OCI-LY3 (cell line): Measurements from ENCODE around the gene THRB.

Source experiments
- H2AFZ ChIP-seq: fragments of 200-600, 300-600 bp; shearing (Covaris generic); 2 replicates; pipeline ENCODE4 v1.6.0; 2014; ENCODE audit warnings: antibody characterized with exemption, low read depth, low read length
- H3K27ac ChIP-seq: fragments of 200-600, 300-600 bp; sonication (generic); 2 replicates; pipeline ENCODE4 v1.5.1; 2014; ENCODE audit warnings: mild to moderate bottlenecking, low read length, moderate library complexity, mixed read lengths
- H3K27me3 ChIP-seq: fragments of 200-600, 300-600 bp; sonication (generic); 2 replicates; pipeline ENCODE4 v1.6.1; 2014; ENCODE audit warnings: low read depth, low read length, mixed read lengths
- H3K36me3 ChIP-seq: fragments of 200-600, 300-600 bp; sonication (generic); replicated peaks from 2 replicates; pipeline ENCODE3; 2014; ENCODE audit warnings: low read depth, low read length, mixed read lengths
- H3K4me1 ChIP-seq: fragments of 300-600, 200-600 bp; sonication (generic); 2 replicates; pipeline ENCODE4 v1.6.1; 2014; ENCODE audit warnings: low read length, mixed read lengths
- H3K4me2 ChIP-seq: fragments of 200-600, 300-600 bp; sonication (generic); 2 replicates; pipeline ENCODE4 v1.6.1; 2014; ENCODE audit warnings: low read length, mixed read lengths
- H3K4me3 ChIP-seq: fragments of 300-600, 200-600 bp; sonication (generic); 2 replicates; pipeline ENCODE4 v1.5.1; 2014; ENCODE audit warnings: antibody characterized with exemption, mild to moderate bottlenecking, low read length, moderate library complexity
- H3K79me2 ChIP-seq: fragments of 300-600, 200-600 bp; shearing (Covaris generic); 2 replicates; pipeline ENCODE4 v1.6.1; 2014; ENCODE audit warnings: mild to moderate bottlenecking, low read length, mixed read lengths
- H3K9ac ChIP-seq: fragments of 300-600, 200-600 bp; shearing (Covaris generic); 2 replicates; pipeline ENCODE4 v1.6.0; 2014; ENCODE audit warnings: mild to moderate bottlenecking, low read length, moderate library complexity
- H3K9me3 ChIP-seq: fragments of 200-600, 300-600 bp; shearing (Covaris generic); 2 replicates; pipeline ENCODE4 v1.6.1; 2014; ENCODE audit warnings: low read length, mixed read lengths; ENCODE audit not compliant: insufficient read depth
- H4K20me1 ChIP-seq: fragments of 200-600, 300-600 bp; sonication (generic); 2 replicates; pipeline ENCODE4 v1.6.1; 2016; ENCODE audit warnings: low read length, mixed read lengths; ENCODE audit not compliant: insufficient read depth
- EZH2phosphoT487 ChIP-seq: fragments of 200-600 bp; shearing (Covaris generic); IDR thresholded peaks from 2 replicates; pipeline ENCODE4 v1.6.1; 2018; ENCODE audit warnings: antibody characterized with exemption, mixed run types, low read depth
- TF ChIP-seq, protein P1 (sequence below): fragments of 200-600, 300-600 bp; sonication (generic); IDR thresholded peaks from 2 replicates; pipeline ENCODE4 v1.5.1; 2014; ENCODE audit warnings: antibody characterized with exemption, low read length, low read depth

THRB gene

GRCh38 chr3:24349367-24350019, 145.2 kb downstream of the THRB start:
- no peak overlapping the region for H3K9ac ChIP-seq
- no peak overlapping the region for H3K4me3 ChIP-seq
- no peak overlapping the region for H2AFZ ChIP-seq
- H3K9me3 ChIP-seq: no peaks in the 10 kb centered on the region
- H3K79me2 ChIP-seq: no peaks in the 10 kb centered on the region
- H3K4me1 ChIP-seq: peaks cover 4% of the 10 kb centered on the region; the same call in 1 of the 2 replicates
- no peaks in the 10 kb centered on the region for H3K36me3 ChIP-seq
- H3K27ac ChIP-seq: no peak overlapping the region
- H3K27me3 ChIP-seq: 0 out of 2 replicates have a peak, but pooled peaks cover 5% of the 10 kb centered on the region
- no peak overlapping the region for H3K4me2 ChIP-seq
- no peak for TF ChIP-seq EZH2phosphoT487
- TF ChIP-seq, protein P1, sequence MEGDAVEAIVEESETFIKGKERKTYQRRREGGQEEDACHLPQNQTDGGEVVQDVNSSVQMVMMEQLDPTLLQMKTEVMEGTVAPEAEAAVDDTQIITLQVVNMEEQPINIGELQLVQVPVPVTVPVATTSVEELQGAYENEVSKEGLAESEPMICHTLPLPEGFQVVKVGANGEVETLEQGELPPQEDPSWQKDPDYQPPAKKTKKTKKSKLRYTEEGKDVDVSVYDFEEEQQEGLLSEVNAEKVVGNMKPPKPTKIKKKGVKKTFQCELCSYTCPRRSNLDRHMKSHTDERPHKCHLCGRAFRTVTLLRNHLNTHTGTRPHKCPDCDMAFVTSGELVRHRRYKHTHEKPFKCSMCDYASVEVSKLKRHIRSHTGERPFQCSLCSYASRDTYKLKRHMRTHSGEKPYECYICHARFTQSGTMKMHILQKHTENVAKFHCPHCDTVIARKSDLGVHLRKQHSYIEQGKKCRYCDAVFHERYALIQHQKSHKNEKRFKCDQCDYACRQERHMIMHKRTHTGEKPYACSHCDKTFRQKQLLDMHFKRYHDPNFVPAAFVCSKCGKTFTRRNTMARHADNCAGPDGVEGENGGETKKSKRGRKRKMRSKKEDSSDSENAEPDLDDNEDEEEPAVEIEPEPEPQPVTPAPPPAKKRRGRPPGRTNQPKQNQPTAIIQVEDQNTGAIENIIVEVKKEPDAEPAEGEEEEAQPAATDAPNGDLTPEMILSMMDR: no peak
- H4K20me1 ChIP-seq: no peaks in the 10 kb centered on the region

DNA sequence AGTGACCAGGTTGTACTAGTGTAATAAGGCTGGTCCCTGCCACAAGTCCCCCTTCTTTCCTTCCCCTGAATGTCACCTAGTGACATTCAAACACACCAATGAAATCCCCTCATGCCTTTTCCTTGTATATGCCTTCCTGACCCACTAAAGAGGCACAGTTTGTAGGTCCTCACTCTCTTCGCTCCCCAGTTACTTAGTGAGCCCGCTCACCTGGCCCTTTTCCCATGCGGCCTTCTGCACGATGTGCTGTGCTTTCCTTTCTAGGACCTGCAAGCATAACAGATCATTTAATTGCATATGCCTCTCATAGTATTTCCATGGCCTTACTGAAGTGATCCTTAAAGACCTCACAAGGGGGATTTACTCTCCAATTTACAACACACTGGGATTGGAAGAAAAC, 146.3 kb downstream of the THRB start:
- Histone ChIP-seq H3K9ac (no peak overlapping the region), H3K4me1 (peaks cover 4% of the 10 kb centered on the region; the same call in 1 of the 2 replicates), H4K20me1 (no peaks in the 10 kb centered on the region), H3K27me3 (0 out of 2 replicates have a peak, but pooled peaks cover 4% of the 10 kb centered on the region), H3K9me3 (no peaks in the 10 kb centered on the region), H3K36me3 (no peaks in the 10 kb centered on the region), H2AFZ (no peak overlapping the region), H3K79me2 (no peaks in the 10 kb centered on the region), H3K4me3 (no peak overlapping the region), H3K27ac (no peak overlapping the region), H3K4me2 (no peak overlapping the region)
- TF ChIP-seq EZH2phosphoT487: no peak
- TF ChIP-seq, protein P1: no peak

DNA sequence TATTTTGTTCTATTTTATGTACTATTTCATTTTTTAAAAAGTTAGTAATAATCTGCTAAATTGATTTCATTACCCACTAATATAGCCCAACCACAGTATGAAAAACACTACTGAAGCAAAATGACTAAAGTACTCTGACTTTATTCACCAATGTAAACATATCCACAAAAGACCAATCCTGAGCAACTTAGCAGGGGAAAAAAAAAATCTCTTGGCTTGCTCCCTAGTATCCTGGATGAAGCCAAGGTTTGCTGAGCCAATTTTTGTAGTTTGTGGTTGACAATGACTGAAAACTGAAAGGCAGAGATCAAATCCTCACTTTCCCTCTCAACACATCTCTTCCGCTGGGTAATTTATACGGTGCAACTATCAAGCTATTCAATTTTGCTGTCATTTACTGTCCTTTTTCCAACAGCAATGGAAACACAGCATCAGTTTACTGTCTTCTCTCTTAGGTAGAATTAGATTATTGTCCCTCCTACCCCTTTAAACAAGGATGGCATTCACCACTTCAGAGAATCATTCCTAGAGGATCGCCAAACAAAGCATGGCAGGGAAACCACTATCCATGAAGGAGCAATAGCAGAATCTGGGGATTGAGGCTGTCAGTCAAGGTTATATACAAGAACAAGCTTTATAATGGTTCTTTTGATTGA, 149.7 kb downstream of the THRB start:
- no peak for TF ChIP-seq EZH2phosphoT487
- TF ChIP-seq, protein P1: no peak

DNA sequence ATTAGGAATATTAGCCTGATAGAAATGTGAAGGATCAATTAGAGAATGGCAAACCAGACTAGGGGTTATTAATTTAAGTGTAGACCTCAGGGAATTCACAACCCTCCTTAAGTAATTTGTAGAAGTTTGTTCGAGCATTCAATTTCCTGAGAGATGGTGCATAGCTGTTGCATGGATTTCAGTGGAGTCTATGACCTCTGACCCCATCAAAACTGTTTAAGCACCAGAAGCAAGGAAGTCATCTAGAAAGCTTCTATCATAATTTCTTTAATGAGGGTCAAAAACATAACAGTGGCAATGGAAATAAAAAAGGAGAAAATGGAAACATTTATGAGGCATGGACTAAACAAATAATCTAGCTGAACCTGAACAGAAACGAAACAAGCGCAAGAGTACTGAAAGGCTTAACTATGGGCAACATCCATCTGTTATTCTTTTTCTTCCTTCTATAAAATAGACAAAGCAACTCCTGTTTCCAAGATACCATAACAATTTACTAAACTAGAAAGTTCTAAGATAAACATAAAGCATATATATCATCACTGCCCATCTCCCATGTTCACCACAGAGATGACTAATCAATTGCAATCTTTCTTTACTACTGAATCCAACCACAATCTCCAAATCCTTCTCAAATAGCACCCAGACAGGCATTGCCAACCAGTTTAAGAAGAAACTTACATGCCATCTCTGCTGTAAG, 151.4 kb downstream of the THRB start:
- Histone ChIP-seq H4K20me1 (no peaks in the 10 kb centered on the region), H3K4me1 (0 out of 2 replicates have a peak, but pooled peaks cover 2% of the 10 kb centered on the region), H3K9me3 (no peaks in the 10 kb centered on the region), H3K79me2 (no peaks in the 10 kb centered on the region), H3K27me3 (no peaks in the 10 kb centered on the region; the same call in 1 of the 2 replicates), H2AFZ (no peak overlapping the region), H3K36me3 (no peaks in the 10 kb centered on the region), H3K4me3 (no peak overlapping the region), H3K4me2 (no peak overlapping the region), H3K27ac (no peak overlapping the region), H3K9ac (no peak overlapping the region)
- TF ChIP-seq, protein P1: no peak
- TF ChIP-seq EZH2phosphoT487: no peak

More for the DNA sequence above, 149.7 kb downstream of the THRB start:
- no peak overlapping the region for H3K4me3 ChIP-seq
- no peaks in the 10 kb centered on the region for H3K4me1 ChIP-seq
- H3K27me3 ChIP-seq: no peaks in the 10 kb centered on the region
- H3K27ac ChIP-seq: no peak overlapping the region
- H2AFZ ChIP-seq: no peak overlapping the region
- H4K20me1 ChIP-seq: no peaks in the 10 kb centered on the region
- H3K36me3 ChIP-seq: no peaks in the 10 kb centered on the region
- H3K79me2 ChIP-seq: no peaks in the 10 kb centered on the region
- no peaks in the 10 kb centered on the region for H3K9me3 ChIP-seq
- no peak overlapping the region for H3K4me2 ChIP-seq
- no peak overlapping the region for H3K9ac ChIP-seq
